ENCODE results near the gene ENO3. TPM values are rescaled to one million over a fixed set of nuclear protein-coding genes. Genes with fewer than 3 reads are reported as not detected.

Gene ENO3
- total RNA-seq, 2 experiments from 2014 or later, result 31.3 to 34.0 TPM

GRCh38 chr17:4948931-4949320 lies 2.0 kb upstream of the ENO3 start:
- H3K4me1 Mint-ChIP-seq (ENCODE audit: low read depth), result peaks cover 32% of the 10 kb centered on the region
- peak overlapping the region; percentile 99 for H3K27ac Mint-ChIP-seq
- peak; percentile 35 for ATAC-seq
- intact Hi-C loops (cut with micrococcal nuclease), result no loop called here
- ChIA-PET POLR2A (interaction anchor here (0.9 to 20.8 kb wide), 12 partner anchors 9 to 227 kb away, joined by 3 to 627 read pairs (median 6); partner anchors contain the start of genes C17orf107, CAMTA2, CHRNE and KIF1C), CTCF (interaction anchor here (1.4 kb wide), 1 partner anchor 9 kb away, joined by 3 read pairs; the partner anchor contains the start of genes RNF167 and SLC25A11)
- peaks cover 42% of the 10 kb centered on the region for H3K36me3 Mint-ChIP-seq (ENCODE audit: low read depth)
- no peak for TF ChIP-seq CTCF (IDR thresholded peaks at IDR 0.05)
- peak overlapping the region; percentile 97 for H3K4me3 Mint-ChIP-seq
- H3K9me3 Mint-ChIP-seq, result no peaks in the 10 kb centered on the region
- peak; percentile 85 for DNase-seq
- H3K27me3 Mint-ChIP-seq, result no peaks in the 10 kb centered on the region

DNA sequence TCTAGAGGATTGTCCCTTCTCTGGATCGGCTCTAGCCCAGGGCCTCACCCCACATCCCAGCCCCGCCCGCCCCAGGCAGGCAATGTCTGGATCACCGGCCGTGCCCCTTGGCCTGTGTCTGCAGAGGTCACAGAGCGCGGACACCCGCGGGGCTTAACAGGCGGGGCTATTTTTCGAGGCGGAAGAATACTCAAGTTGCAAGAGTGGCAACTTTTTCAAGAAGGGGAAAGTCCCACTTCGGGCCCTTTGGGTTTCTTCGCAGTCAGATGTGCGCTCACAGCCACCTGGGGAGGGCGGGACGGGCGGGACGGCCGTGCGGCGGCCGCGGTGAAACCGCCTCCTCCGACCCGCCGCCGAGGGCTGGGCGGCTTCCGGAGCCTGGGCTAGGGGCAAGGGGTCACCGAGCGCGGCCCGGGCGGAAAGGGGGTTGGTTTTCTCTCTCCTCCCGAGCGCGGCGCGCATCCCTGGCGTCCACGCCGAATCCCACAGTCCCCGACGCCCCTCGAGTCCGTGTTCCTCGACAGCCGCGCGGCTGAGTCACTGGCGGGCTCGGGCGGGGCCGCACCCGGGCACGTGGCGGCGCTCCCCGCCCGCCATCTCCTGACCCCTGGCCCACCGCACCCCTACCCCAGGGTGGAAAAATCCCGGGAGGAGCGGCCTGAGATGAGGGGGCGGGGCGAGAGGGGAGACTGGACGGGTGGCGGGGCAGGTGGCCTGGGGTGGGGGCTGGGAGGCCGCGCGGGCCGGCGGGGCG lies 1.4 kb upstream of the ENO3 start:
- Mint-ChIP-seq H3K27ac (peak overlapping the region; percentile 99), H3K4me3 (peak overlapping the region; percentile 97), H3K9me3 (no peaks in the 10 kb centered on the region), H3K27me3 (no peaks in the 10 kb centered on the region), H3K4me1 (ENCODE audit: low read depth) (peaks cover 26% of the 10 kb centered on the region), H3K36me3 (ENCODE audit: low read depth) (peaks cover 36% of the 10 kb centered on the region)
- intact Hi-C loops (cut with micrococcal nuclease), result no loop called here
- POLR2A ChIA-PET, result interaction anchor here (0.9 to 20.8 kb wide), 12 partner anchors 9 to 162 kb away, joined by 3 to 627 read pairs (median 5); partner anchors contain the start of genes C17orf107, CAMTA2, INCA1 and KIF1C
- DNase-seq, result peak; percentile 84
- ATAC-seq, result peak; percentile 21
- no peak for TF ChIP-seq CTCF (IDR thresholded peaks at IDR 0.05)
- CTCF ChIA-PET, result interaction anchor here (1.0 to 1.4 kb wide), 3 partner anchors 9 to 17 kb away, joined by 3 to 5 read pairs (median 3); partner anchors contain the start of genes RNF167, SLC25A11 and SPAG7

DNA sequence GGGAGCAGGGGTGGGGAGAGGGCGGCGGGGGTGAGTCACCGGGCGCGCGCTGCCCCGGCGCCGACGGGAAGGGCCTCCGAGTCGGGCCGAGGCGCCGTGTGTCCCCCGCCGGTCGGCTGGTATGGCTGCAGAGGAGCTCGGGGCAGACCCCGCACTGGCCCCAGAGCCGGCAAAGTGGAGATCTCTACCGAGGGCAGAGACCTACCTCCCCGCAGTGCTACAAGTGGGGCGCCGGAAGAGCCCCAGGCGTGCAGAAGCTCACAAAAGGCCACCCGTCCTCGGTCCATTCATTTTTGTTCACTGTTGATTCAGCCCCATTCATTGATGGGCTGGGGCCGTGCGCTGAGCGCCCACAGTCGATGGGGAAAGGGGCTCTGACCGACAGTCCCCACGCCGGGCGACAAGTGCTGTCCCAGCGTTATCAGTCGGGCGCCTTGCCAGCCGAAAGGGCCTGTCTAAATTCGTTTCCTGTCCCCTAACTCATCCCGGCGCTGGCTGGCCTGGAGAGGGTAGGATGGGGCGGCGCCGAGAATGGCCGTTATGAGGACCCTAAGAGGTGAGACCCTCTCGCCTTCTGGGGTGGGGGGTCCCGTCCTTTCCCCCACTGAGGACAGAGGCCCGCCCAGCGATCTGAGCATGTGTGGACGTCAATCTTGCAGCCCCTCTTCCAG lies 709 bp upstream of the ENO3 start:
- Mint-ChIP-seq H3K36me3 (ENCODE audit: low read depth) (peaks cover 29% of the 10 kb centered on the region), H3K9me3 (no peaks in the 10 kb centered on the region), H3K27me3 (no peaks in the 10 kb centered on the region), H3K27ac (peak overlapping the region; percentile 97), H3K4me3 (peak overlapping the region; percentile 97), H3K4me1 (ENCODE audit: low read depth) (peaks cover 19% of the 10 kb centered on the region)
- ChIA-PET CTCF (interaction anchor here (1.0 to 1.5 kb wide), 3 partner anchors 12 to 41 kb away, joined by 3 to 5 read pairs (median 4); partner anchors contain the start of gene SPAG7), POLR2A (interaction anchor here (0.9 to 20.8 kb wide), 7 partner anchors 10 to 130 kb away, joined by 3 to 627 read pairs (median 5); partner anchors contain the start of genes INCA1, KIF1C, RNF167 and SLC25A11)
- ATAC-seq, result peak; percentile 14
- no peak for TF ChIP-seq CTCF (IDR thresholded peaks at IDR 0.05)
- DNase-seq, result peak; percentile 62
- intact Hi-C loops (cut with micrococcal nuclease), result no loop called here

DNA sequence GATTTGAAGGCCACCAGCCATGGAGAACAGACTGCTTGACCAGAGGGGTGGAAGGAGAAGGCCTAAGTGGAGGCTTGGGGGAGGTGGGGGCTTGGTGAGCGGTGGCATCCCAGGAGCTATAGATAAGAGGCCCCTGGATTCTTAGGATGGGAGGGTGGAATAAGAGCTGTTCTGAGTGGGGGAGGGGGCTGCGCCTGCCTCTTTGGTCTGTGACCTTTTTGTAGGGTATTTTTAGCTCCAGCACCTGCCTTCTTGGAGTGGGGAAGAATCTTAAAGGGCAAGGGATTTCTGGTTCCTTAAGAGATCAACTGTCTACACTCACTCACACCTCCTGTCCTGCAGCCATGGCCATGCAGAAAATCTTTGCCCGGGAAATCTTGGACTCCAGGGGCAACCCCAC lies 567 bp downstream of the ENO3 start:
- ATAC-seq, result no peak
- CTCF ChIA-PET, result interaction anchor here (0.7 to 2.5 kb wide), 3 partner anchors 16 to 42 kb away, joined by 3 to 9 read pairs (median 4); partner anchors contain the start of gene SPAG7
- DNase-seq, result no peak
- Mint-ChIP-seq H3K9me3 (no peaks in the 10 kb centered on the region), H3K27me3 (no peaks in the 10 kb centered on the region), H3K4me3 (peak overlapping the region; percentile 97), H3K27ac (peak overlapping the region; percentile 97), H3K4me1 (ENCODE audit: low read depth) (peaks cover 18% of the 10 kb centered on the region), H3K36me3 (ENCODE audit: low read depth) (peaks cover 16% of the 10 kb centered on the region)
- POLR2A ChIA-PET, result interaction anchor here (1.5 to 20.8 kb wide), 5 partner anchors 9 to 43 kb away, joined by 3 to 627 read pairs (median 11); partner anchors contain the start of genes RNF167, SLC25A11 and SPAG7
- intact Hi-C loops (cut with micrococcal nuclease), result no loop called here
- TF ChIP-seq CTCF (IDR thresholded peaks at IDR 0.05), result no peak
